Measurements from ENCODE around the gene PNPLA7. TPM values are rescaled to one million over a fixed set of nuclear protein-coding genes. Genes with fewer than 3 reads are reported as not detected.
"Not testable (repeated sequence)": the region's sequence is repeated elsewhere in the genome, so short reads cannot be mapped to it uniquely, and the experiment has no call there.

PNPLA7 gene
- polyA plus RNA-seq, 4 donors, result 2.9 to 8.8 (median 3.3) TPM

DNA sequence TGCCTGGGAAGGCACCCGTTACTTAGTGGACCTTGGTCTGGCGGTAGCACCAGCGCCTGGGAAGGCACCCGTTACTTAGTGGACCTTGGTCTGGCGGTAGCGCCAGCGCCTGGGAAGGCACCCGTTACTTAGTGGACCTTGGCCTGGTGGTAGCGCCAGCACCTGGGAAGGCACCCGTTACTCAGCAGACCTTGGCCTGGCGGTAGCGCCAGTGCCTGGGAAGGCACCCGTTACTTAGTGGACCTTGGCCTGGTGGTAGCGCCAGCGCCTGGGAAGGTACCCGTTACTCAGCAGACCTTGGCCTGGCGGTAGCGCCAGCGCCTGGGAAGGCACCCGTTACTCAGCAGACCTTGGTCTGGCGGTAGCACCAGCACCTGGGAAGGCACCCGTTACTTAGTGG is 39.1 kb downstream of the PNPLA7 start:
- not testable (repeated sequence) for FAIRE-seq
- peak; percentile 12 to 68 for DNase-seq

DNA sequence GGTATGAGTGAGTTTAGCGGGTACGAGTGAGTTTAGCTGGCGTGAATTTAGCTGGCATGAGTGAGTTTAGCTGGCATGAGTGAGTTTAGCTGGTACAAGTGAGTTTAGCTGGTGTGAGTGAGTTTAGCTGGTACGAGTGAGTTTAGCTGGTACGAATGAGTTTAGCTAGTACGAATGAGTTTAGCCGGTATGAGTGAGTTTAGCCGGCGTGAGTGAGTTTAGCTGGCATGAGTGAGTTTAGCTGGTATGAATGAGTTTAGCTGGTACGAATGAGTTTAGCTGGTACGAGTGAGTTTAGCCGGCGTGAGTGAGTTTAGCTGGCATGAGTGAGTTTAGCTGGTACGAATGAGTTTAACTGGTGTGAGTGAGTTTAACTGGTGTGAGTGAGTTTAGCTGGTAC is 41.0 kb downstream of the PNPLA7 start:
- FAIRE-seq, result no peak
- 81 to 92% (median 87%) methylated on average over 14 of the region's 14 CpGs for WGBS, 3 donors
- DNase-seq, result no peak

More for the DNA sequence above, 39.1 kb downstream of the PNPLA7 start:
- not testable (repeated sequence) for H3K27ac ChIP-seq (ENCODE audit: low read depth in 1 of 3, low read length in 2 of 3); H3K36me3 ChIP-seq (ENCODE audit: control insufficient read depth in 3 of 3, insufficient read depth in 2 of 3, low read depth in 1 of 3, low read length in 3 of 3); H3K4me3 ChIP-seq (ENCODE audit: low read depth in 1 of 3, low read length in 3 of 3); H3K4me1 ChIP-seq (ENCODE audit: control insufficient read depth in 3 of 3, insufficient read depth in 2 of 3, low read depth in 1 of 3, low read length in 2 of 3); H3K27me3 ChIP-seq (ENCODE audit: control insufficient read depth in 3 of 3, insufficient read depth in 3 of 3, low read length in 3 of 3)
- WGBS, 3 donors, result 27 to 78% (median 60%) methylated on average over 22 of the region's 22 CpGs
- H3K9me3 ChIP-seq (ENCODE audit: control insufficient read depth in 2 of 2, insufficient read depth in 1 of 2, low read depth in 1 of 2, low read length in 1 of 2), result peaks cover 0 to 14% of the 10 kb centered on the region in 2 donors

DNA sequence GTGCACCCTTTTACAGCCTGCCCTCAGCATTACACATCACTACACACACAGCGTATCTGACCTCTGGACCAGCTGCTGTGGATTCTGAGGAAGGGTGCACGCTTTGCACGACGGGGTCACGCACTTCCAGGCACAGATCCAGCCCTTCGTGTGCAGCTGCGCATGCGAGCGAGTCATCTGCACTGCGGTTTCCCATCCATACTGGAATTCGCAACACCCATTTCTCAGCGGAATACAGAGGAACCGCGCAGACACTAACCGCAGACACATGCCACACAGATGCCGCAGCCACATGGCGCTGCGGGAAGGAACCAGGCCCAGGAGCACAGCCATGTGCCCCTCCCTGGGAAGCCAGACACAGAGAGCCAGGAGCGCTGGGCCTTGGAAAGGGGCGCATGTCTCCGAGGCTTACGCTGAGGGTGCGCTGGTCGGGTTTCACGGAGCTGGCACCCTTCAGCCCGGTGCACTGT is 43.5 kb downstream of the PNPLA7 start:
- H3K27me3 ChIP-seq (ENCODE audit: control insufficient read depth in 3 of 3, insufficient read depth in 3 of 3, low read length in 3 of 3), result no peaks in the 10 kb centered on the region
- H3K27ac ChIP-seq (ENCODE audit: low read depth in 1 of 3, low read length in 2 of 3), result no peak overlapping the region
- no peak overlapping the region for H3K4me3 ChIP-seq (ENCODE audit: low read depth in 1 of 3, low read length in 3 of 3)
- FAIRE-seq (no peak), DNase-seq (no peak)
- no peaks in the 10 kb centered on the region for H3K36me3 ChIP-seq (ENCODE audit: control insufficient read depth in 3 of 3, insufficient read depth in 2 of 3, low read depth in 1 of 3, low read length in 3 of 3)
- WGBS, 3 donors, result 82 to 87% (median 83%) methylated on average over 26 of the region's 26 CpGs
- peaks cover 0 to 15% of the 10 kb centered on the region in 2 donors for H3K9me3 ChIP-seq (ENCODE audit: control insufficient read depth in 2 of 2, insufficient read depth in 1 of 2, low read depth in 1 of 2, low read length in 1 of 2)
- H3K4me1 ChIP-seq (ENCODE audit: control insufficient read depth in 3 of 3, insufficient read depth in 2 of 3, low read depth in 1 of 3, low read length in 2 of 3), result no peaks in the 10 kb centered on the region

More for the DNA sequence above, 41.0 kb downstream of the PNPLA7 start:
- Histone ChIP-seq H3K36me3 (ENCODE audit: control insufficient read depth in 3 of 3, insufficient read depth in 2 of 3, low read depth in 1 of 3, low read length in 3 of 3) (peaks cover 0 to 6% (median 0%) of the 10 kb centered on the region in 3 donors), H3K27ac (ENCODE audit: low read depth in 1 of 3, low read length in 2 of 3) (no peak overlapping the region), H3K9me3 (ENCODE audit: control insufficient read depth in 2 of 2, insufficient read depth in 1 of 2, low read depth in 1 of 2, low read length in 1 of 2) (peaks cover 0 to 15% of the 10 kb centered on the region in 2 donors), H3K4me1 (ENCODE audit: control insufficient read depth in 3 of 3, insufficient read depth in 2 of 3, low read depth in 1 of 3, low read length in 2 of 3) (no peaks in the 10 kb centered on the region), H3K4me3 (ENCODE audit: low read depth in 1 of 3, low read length in 3 of 3) (no peak overlapping the region), H3K27me3 (ENCODE audit: control insufficient read depth in 3 of 3, insufficient read depth in 3 of 3, low read length in 3 of 3) (no peaks in the 10 kb centered on the region)

DNA sequence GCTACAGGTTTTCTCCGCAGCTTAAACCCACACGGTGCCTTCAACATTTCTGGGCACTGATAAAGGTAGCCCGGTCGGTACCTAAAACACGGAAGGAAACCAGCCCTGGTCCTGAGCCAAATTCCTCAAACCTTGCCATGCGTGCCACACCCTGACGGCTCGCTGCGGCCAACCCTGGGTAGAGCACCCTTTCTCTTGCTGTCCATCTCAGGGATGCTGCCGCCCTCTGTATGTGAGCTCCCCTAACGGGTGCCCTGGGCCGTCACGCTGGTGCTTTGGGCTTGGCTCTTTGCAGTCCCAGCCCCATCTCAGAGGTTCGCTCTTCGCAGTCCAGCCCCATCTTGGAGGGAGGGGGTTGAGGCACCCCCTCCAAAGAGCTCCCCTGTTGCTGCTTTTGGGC is 43.9 kb downstream of the PNPLA7 start:
- Histone ChIP-seq H3K27me3 (ENCODE audit: control insufficient read depth in 3 of 3, insufficient read depth in 3 of 3, low read length in 3 of 3) (no peaks in the 10 kb centered on the region), H3K4me3 (ENCODE audit: low read depth in 1 of 3, low read length in 3 of 3) (no peak overlapping the region), H3K9me3 (ENCODE audit: control insufficient read depth in 2 of 2, insufficient read depth in 1 of 2, low read depth in 1 of 2, low read length in 1 of 2) (peaks cover 0 to 13% of the 10 kb centered on the region in 2 donors), H3K36me3 (ENCODE audit: control insufficient read depth in 3 of 3, insufficient read depth in 2 of 3, low read depth in 1 of 3, low read length in 3 of 3) (no peaks in the 10 kb centered on the region), H3K27ac (ENCODE audit: low read depth in 1 of 3, low read length in 2 of 3) (no peak overlapping the region), H3K4me1 (ENCODE audit: control insufficient read depth in 3 of 3, insufficient read depth in 2 of 3, low read depth in 1 of 3, low read length in 2 of 3) (no peaks in the 10 kb centered on the region)
- FAIRE-seq (no peak), DNase-seq (no peak)
- WGBS, 3 donors, result 66 to 90% (median 77%) methylated on average over 15 of the region's 15 CpGs

DNA sequence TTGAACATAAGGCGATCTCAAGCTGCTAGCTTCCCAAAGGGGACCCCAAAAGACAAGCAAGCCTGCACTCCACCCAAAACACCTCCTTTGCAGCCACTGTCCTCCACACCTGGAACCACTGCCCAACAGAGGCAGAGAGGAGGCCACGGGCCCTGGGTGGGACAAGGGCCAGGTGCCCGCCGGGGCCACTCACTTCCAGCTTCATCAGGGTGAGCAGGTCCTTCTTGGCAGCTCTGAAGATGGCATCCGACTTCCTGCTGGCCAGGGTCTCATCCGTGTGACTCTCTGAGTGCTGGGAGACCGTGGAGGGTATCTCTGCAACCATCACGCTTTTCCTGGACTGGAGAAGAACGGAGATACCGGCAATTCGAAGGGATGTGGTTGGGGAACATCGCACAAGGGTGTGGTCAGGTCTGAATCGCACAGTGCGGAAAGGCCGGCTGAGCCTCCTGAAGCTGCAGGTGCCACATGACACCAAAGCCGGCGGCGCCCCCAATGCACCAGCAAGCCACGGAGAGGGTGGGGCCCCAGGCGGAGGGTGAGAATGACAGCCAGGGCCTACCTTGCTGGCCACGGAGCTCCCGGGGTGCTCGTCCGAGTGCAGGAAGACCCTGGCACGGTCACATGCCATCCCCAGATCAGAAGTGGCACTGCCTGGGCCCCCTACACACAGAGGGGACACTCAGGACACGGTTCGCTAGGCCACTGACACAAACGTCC is 44.6 kb downstream of the PNPLA7 start:
- H3K4me3 ChIP-seq (ENCODE audit: low read depth in 1 of 3, low read length in 3 of 3), result no peak overlapping the region
- no peaks in the 10 kb centered on the region for H3K27me3 ChIP-seq (ENCODE audit: control insufficient read depth in 3 of 3, insufficient read depth in 3 of 3, low read length in 3 of 3)
- H3K9me3 ChIP-seq (ENCODE audit: control insufficient read depth in 2 of 2, insufficient read depth in 1 of 2, low read depth in 1 of 2, low read length in 1 of 2), result peaks cover 0 to 9% of the 10 kb centered on the region in 2 donors
- peaks cover 0 to 2% (median 0%) of the 10 kb centered on the region in 3 donors for H3K36me3 ChIP-seq (ENCODE audit: control insufficient read depth in 3 of 3, insufficient read depth in 2 of 3, low read depth in 1 of 3, low read length in 3 of 3)
- 90 to 94% (median 92%) methylated on average over 28 of the region's 28 CpGs for WGBS, 3 donors
- FAIRE-seq (no peak), DNase-seq (no peak)
- no peaks in the 10 kb centered on the region for H3K4me1 ChIP-seq (ENCODE audit: control insufficient read depth in 3 of 3, insufficient read depth in 2 of 3, low read depth in 1 of 3, low read length in 2 of 3)
- no peak overlapping the region for H3K27ac ChIP-seq (ENCODE audit: low read depth in 1 of 3, low read length in 2 of 3)

DNA sequence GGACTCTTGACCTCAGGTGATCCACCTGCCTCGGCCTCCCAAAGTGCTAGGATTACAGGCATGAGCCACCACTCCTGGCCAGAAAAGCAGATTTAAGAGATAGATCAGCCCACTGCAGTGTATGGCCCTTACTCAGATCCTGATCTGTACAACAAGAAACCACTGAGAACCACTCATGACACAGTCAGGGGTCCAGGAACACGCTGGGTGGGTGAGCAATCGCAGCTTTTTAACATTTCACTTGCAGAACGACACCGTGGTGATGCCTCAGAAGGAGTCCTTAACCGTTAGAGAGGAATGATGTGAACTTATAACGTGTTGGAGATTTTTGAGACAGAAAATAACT is 45.8 kb downstream of the PNPLA7 start:
- FAIRE-seq, result no peak
- 88 to 90% (median 89%) methylated on average over 7 of the region's 7 CpGs for WGBS, 3 donors

DNA sequence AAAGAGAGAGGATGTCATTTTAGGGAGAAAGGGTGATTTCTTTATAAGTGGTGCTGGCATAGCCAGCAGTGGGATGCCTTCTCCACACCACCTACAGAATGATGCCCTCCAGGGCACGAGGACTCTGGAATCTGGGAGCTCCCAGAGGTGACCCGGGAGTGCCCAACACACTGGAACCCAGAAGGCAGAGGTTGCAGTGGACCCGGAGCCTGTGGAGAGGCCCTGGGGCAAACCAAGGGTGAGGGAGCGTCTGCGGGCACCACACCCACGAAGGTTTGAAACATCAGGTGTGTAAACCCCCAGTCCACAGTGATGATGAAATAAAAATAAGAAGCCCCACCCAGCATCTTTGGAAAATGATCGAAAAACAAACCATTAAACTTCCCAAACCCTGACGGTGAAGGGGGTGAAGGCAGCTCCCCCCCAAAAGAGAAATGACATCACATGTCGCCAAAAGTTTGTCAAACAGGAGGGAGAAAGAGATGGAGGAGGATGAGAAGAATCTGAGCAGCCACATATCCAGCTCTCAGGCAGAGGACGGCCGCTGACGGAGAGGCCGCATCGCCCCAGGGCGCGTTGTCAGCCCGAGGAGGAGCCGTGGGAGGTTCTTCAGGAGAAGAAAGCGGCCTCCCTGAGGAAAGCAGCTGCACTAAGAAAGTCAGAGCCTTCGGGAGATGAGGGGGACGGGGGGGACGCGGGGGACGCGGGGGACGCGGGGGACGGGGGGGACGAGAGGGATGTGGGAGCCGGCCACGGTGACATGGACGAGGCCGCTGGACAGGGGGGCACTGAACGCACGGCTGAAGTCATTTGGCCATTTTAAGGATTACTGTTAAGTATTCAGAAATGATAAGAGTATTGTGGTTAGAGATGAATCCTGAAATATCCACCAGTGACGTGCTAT is 47.9 kb downstream of the PNPLA7 start:
- no peak for FAIRE-seq
- 64 to 81% (median 64%) methylated on average over 29 to 36 of the region's 36 CpGs for WGBS, 3 donors
- H3K4me1 ChIP-seq (ENCODE audit: control insufficient read depth in 3 of 3, insufficient read depth in 2 of 3, low read depth in 1 of 3, low read length in 2 of 3), result no peaks in the 10 kb centered on the region
- peaks cover 0 to 6% (median 0%) of the 10 kb centered on the region in 3 donors for H3K36me3 ChIP-seq (ENCODE audit: control insufficient read depth in 3 of 3, insufficient read depth in 2 of 3, low read depth in 1 of 3, low read length in 3 of 3)
- no peaks in the 10 kb centered on the region for H3K27me3 ChIP-seq (ENCODE audit: control insufficient read depth in 3 of 3, insufficient read depth in 3 of 3, low read length in 3 of 3)
- H3K9me3 ChIP-seq (ENCODE audit: control insufficient read depth in 2 of 2, insufficient read depth in 1 of 2, low read depth in 1 of 2, low read length in 1 of 2), result peaks cover 0 to 3% of the 10 kb centered on the region in 2 donors
- H3K27ac ChIP-seq (ENCODE audit: low read depth in 1 of 3, low read length in 2 of 3), result no peak overlapping the region
- no peak overlapping the region for H3K4me3 ChIP-seq (ENCODE audit: low read depth in 1 of 3, low read length in 3 of 3)
- DNase-seq, result no peak

More for the DNA sequence above, 45.8 kb downstream of the PNPLA7 start:
- no peaks in the 10 kb centered on the region for H3K27me3 ChIP-seq (ENCODE audit: control insufficient read depth in 3 of 3, insufficient read depth in 3 of 3, low read length in 3 of 3)
- no peak overlapping the region for H3K27ac ChIP-seq (ENCODE audit: low read depth in 1 of 3, low read length in 2 of 3)
- no peaks in the 10 kb centered on the region for H3K4me1 ChIP-seq (ENCODE audit: control insufficient read depth in 3 of 3, insufficient read depth in 2 of 3, low read depth in 1 of 3, low read length in 2 of 3)
- H3K9me3 ChIP-seq (ENCODE audit: control insufficient read depth in 2 of 2, insufficient read depth in 1 of 2, low read depth in 1 of 2, low read length in 1 of 2), result peaks cover 0 to 9% of the 10 kb centered on the region in 2 donors
- no peak for DNase-seq
- no peak overlapping the region for H3K4me3 ChIP-seq (ENCODE audit: low read depth in 1 of 3, low read length in 3 of 3)
- peaks cover 0 to 6% (median 0%) of the 10 kb centered on the region in 3 donors for H3K36me3 ChIP-seq (ENCODE audit: control insufficient read depth in 3 of 3, insufficient read depth in 2 of 3, low read depth in 1 of 3, low read length in 3 of 3)

DNA sequence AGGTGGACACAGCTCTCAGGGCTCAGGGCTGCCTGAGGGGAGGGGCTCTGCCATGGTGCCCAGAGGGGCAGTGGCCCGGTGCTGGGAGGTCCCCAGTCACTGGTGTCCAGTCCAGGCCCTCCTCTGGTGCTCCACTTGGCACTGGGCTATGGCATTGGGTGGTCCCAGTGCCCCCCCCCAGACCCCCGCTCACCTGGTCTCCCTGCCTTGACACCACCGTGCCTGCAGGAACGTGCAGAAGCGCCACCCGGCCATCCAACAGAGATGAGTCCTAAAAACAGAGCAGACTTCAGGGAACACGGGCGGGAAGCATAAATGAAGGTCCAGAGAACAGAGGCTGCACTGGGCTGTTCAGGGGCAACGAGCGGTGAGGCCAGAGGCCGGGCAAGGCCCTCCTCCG is 48.7 kb downstream of the PNPLA7 start:
- Histone ChIP-seq H3K4me1 (ENCODE audit: control insufficient read depth in 3 of 3, insufficient read depth in 2 of 3, low read depth in 1 of 3, low read length in 2 of 3) (no peaks in the 10 kb centered on the region), H3K4me3 (ENCODE audit: low read depth in 1 of 3, low read length in 3 of 3) (no peak overlapping the region), H3K36me3 (ENCODE audit: control insufficient read depth in 3 of 3, insufficient read depth in 2 of 3, low read depth in 1 of 3, low read length in 3 of 3) (peaks cover 0 to 6% (median 0%) of the 10 kb centered on the region in 3 donors), H3K27ac (ENCODE audit: low read depth in 1 of 3, low read length in 2 of 3) (no peak overlapping the region), H3K9me3 (ENCODE audit: control insufficient read depth in 2 of 2, insufficient read depth in 1 of 2, low read depth in 1 of 2, low read length in 1 of 2) (peaks cover 0 to 3% of the 10 kb centered on the region in 2 donors), H3K27me3 (ENCODE audit: control insufficient read depth in 3 of 3, insufficient read depth in 3 of 3, low read length in 3 of 3) (no peaks in the 10 kb centered on the region)
- DNase-seq (no peak), FAIRE-seq (no peak)
- WGBS, 3 donors, result 84 to 93% (median 85%) methylated on average over 12 of the region's 12 CpGs
